ENCODE results near the gene DNLZ.
"Not testable (repeated sequence)": the region's sequence is repeated elsewhere in the genome, so short reads cannot be mapped to it uniquely, and the experiment has no call there.

DNLZ gene

DNA sequence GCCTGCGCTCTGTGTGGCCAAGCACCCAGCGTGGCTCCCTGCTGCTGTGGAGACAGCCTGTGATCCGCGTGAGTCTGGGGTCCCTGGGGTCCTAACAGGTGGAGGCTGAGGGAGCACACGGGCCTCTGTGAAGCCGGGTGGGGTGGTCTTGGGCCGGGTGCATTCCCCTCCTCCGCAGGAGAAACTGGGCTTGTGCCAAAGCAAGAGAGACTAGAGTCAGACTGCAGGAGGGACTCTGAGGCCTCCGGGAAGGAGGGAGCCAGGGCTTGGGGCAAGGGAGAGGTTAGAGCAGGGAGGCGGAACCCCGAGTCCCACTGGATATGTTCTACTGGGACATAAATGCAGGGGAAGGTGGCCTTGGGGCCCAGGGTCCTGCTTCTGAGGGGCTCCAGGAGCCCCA lies 10.5 kb downstream of the DNLZ start:
- H3K4me1 ChIP-seq (ENCODE audit: control insufficient read depth, low read length): no peaks in the 10 kb centered on the region
- no peak overlapping the region for H3K27ac ChIP-seq (ENCODE audit: low read depth, low read length)
- H3K36me3 ChIP-seq (ENCODE audit: control insufficient read depth, low read length): no peaks in the 10 kb centered on the region
- no peaks in the 10 kb centered on the region for H3F3A ChIP-seq (ENCODE audit: control insufficient read depth, insufficient read depth)
- no peaks in the 10 kb centered on the region for H3K79me2 ChIP-seq (ENCODE audit: control insufficient read depth, low read length)
- H3K4me2 ChIP-seq (ENCODE audit: low read length): no peak overlapping the region
- H3K9me2 ChIP-seq (replicated peaks; ENCODE audit: control insufficient read depth, low read length): no peaks in the 10 kb centered on the region
- no peak overlapping the region for H3K4me3 ChIP-seq (ENCODE audit: low read length)
- H3K9me3 ChIP-seq (ENCODE audit: control insufficient read depth, insufficient read depth, low read length): no peaks in the 10 kb centered on the region
- no peak for TF ChIP-seq EZH2phosphoT487 (IDR thresholded peaks at IDR 0.05; ENCODE audit: borderline replicate concordance, low read length)
- TF ChIP-seq, protein P1, sequence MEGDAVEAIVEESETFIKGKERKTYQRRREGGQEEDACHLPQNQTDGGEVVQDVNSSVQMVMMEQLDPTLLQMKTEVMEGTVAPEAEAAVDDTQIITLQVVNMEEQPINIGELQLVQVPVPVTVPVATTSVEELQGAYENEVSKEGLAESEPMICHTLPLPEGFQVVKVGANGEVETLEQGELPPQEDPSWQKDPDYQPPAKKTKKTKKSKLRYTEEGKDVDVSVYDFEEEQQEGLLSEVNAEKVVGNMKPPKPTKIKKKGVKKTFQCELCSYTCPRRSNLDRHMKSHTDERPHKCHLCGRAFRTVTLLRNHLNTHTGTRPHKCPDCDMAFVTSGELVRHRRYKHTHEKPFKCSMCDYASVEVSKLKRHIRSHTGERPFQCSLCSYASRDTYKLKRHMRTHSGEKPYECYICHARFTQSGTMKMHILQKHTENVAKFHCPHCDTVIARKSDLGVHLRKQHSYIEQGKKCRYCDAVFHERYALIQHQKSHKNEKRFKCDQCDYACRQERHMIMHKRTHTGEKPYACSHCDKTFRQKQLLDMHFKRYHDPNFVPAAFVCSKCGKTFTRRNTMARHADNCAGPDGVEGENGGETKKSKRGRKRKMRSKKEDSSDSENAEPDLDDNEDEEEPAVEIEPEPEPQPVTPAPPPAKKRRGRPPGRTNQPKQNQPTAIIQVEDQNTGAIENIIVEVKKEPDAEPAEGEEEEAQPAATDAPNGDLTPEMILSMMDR (IDR thresholded peaks at IDR 0.05; ENCODE audit: low read depth, low read length, poor library complexity, severe bottlenecking): no peak
- peaks cover 23% of the 10 kb centered on the region for H3K27me3 ChIP-seq (ENCODE audit: control insufficient read depth, low read length)
- H4K20me1 ChIP-seq (ENCODE audit: control insufficient read depth, insufficient read depth, low read depth, low read length): no peaks in the 10 kb centered on the region

DNA sequence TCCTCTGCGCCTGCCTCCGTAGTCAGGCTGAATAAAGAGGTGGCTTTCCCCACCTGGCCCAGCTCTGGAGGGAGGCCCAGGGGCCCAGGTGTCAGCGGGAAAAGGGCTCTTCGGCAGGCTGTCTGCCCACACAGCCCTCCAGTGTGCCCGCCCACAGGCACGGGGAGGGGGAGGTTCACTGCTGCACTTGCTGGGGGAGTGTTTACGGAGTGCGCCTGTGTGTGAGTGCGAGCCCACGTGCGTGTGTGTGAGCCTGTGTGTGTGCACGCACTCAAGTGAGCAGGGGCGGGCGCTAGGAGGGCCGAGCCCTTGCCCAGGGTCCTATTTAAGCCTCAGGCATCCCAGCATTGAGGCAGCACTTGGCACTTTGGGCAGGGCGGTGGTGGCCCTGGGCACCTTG lies 10.9 kb downstream of the DNLZ start:
- peaks cover 23% of the 10 kb centered on the region for H3K27me3 ChIP-seq (ENCODE audit: control insufficient read depth, low read length)
- H3K4me3 ChIP-seq (ENCODE audit: low read length): no peak overlapping the region

DNA sequence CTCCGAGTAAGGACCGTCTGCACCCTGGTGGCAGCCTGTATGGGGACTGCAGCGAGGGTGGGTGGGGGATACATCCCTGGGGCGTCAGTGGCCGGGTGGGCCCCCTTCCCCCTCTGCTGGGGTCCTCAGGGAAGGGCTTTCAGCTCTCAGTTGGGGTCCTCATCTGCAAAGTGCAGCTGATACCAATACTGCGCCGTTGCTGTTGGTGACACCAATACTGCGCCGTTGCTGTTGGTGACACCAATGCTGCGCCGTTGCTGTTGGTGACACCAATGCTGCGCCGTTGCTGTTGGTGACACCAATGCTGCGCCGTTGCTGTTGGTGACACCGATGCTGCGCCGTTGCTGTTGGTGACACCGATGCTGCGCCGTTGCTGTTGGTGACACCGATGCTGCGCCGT lies 11.7 kb downstream of the DNLZ start:
- H4K20me1 ChIP-seq (ENCODE audit: control insufficient read depth, insufficient read depth, low read depth, low read length); H3F3A ChIP-seq (ENCODE audit: control insufficient read depth, insufficient read depth); H3K9me3 ChIP-seq (ENCODE audit: control insufficient read depth, insufficient read depth, low read length); H3K4me2 ChIP-seq (ENCODE audit: low read length); H3K9me2 ChIP-seq (replicated peaks; ENCODE audit: control insufficient read depth, low read length); H3K36me3 ChIP-seq (ENCODE audit: control insufficient read depth, low read length); H3K4me1 ChIP-seq (ENCODE audit: control insufficient read depth, low read length); H3K4me3 ChIP-seq (ENCODE audit: low read length); H3K27ac ChIP-seq (ENCODE audit: low read depth, low read length); H3K79me2 ChIP-seq (ENCODE audit: control insufficient read depth, low read length): not testable (repeated sequence)
- peaks cover 23% of the 10 kb centered on the region for H3K27me3 ChIP-seq (ENCODE audit: control insufficient read depth, low read length)

More for the DNA sequence above, 10.9 kb downstream of the DNLZ start:
- H3F3A ChIP-seq (ENCODE audit: control insufficient read depth, insufficient read depth): no peaks in the 10 kb centered on the region
- H4K20me1 ChIP-seq (ENCODE audit: control insufficient read depth, insufficient read depth, low read depth, low read length): no peaks in the 10 kb centered on the region
- no peak overlapping the region for H3K4me2 ChIP-seq (ENCODE audit: low read length)
- TF ChIP-seq, protein P1 (IDR thresholded peaks at IDR 0.05; ENCODE audit: low read depth, low read length, poor library complexity, severe bottlenecking): no peak
- no peak for TF ChIP-seq EZH2phosphoT487 (IDR thresholded peaks at IDR 0.05; ENCODE audit: borderline replicate concordance, low read length)
- no peaks in the 10 kb centered on the region for H3K4me1 ChIP-seq (ENCODE audit: control insufficient read depth, low read length)
- no peaks in the 10 kb centered on the region for H3K36me3 ChIP-seq (ENCODE audit: control insufficient read depth, low read length)
- H3K9me2 ChIP-seq (replicated peaks; ENCODE audit: control insufficient read depth, low read length): no peaks in the 10 kb centered on the region
- no peak overlapping the region for H3K27ac ChIP-seq (ENCODE audit: low read depth, low read length)
- no peaks in the 10 kb centered on the region for H3K9me3 ChIP-seq (ENCODE audit: control insufficient read depth, insufficient read depth, low read length)
- H3K79me2 ChIP-seq (ENCODE audit: control insufficient read depth, low read length): no peaks in the 10 kb centered on the region

DNA sequence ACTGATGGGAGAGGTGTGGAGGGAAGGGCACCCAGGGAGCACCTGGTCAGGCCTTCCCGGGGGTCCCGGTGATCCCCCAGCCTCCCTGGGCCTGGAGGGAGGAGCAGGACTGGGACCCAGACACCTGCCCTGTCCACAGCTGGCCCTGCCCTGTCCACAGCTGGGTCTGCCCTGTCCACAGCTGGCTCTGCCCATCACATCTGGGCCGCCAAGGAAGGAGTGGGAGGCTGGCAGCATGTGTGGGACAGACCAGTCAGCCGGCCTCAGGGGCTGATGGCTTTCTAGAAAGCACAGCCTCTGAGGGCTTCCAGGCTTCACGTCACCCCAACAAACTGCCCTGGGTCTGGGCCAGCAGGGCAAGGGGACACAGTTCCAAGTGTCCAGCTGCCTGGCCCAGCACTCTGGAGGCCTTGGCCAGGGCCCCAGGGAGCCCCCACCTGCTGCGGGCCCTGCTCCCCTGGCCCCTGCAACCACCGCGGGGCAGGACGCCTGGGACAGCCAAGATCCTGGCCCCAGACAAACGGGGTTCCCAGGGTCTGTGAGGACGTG lies 12.2 kb downstream of the DNLZ start:
- TF ChIP-seq, protein P1 (IDR thresholded peaks at IDR 0.05; ENCODE audit: low read depth, low read length, poor library complexity, severe bottlenecking): no peak
- no peak for TF ChIP-seq EZH2phosphoT487 (IDR thresholded peaks at IDR 0.05; ENCODE audit: borderline replicate concordance, low read length)
- Histone ChIP-seq H3K4me2 (ENCODE audit: low read length) (no peak overlapping the region), H3K4me1 (ENCODE audit: control insufficient read depth, low read length) (no peaks in the 10 kb centered on the region), H3K9me2 (replicated peaks; ENCODE audit: control insufficient read depth, low read length) (no peaks in the 10 kb centered on the region), H3K79me2 (ENCODE audit: control insufficient read depth, low read length) (no peaks in the 10 kb centered on the region), H3F3A (ENCODE audit: control insufficient read depth, insufficient read depth) (no peaks in the 10 kb centered on the region), H3K4me3 (ENCODE audit: low read length) (no peak overlapping the region), H3K27me3 (ENCODE audit: control insufficient read depth, low read length) (peaks cover 23% of the 10 kb centered on the region), H3K27ac (ENCODE audit: low read depth, low read length) (no peak overlapping the region), H3K36me3 (ENCODE audit: control insufficient read depth, low read length) (no peaks in the 10 kb centered on the region), H4K20me1 (ENCODE audit: control insufficient read depth, insufficient read depth, low read depth, low read length) (no peaks in the 10 kb centered on the region), H3K9me3 (ENCODE audit: control insufficient read depth, insufficient read depth, low read length) (no peaks in the 10 kb centered on the region)
